Tibial nerve (tissue), 4 donors: Measurements from ENCODE around the gene SLC48A1.

Experiments used
- EP300 ChIP-seq, 2 donors: sonication (generic); formaldehyde crosslinking; IDR thresholded peaks; one replicate each; pipeline ENCODE4 v1.6.1; 2017; ENCODE audit warnings: antibody characterized with exemption in 2 of 2, mild to moderate bottlenecking in 1 of 2
- TF ChIP-seq, protein P1 (sequence below), 5 experiments: fragments of 200-600 bp in 3 of 5; fragments of 450-650 bp in 2 of 5; sonication (generic) in 3 of 5; IDR thresholded peaks; one replicate each; pipeline ENCODE4 v1.5.1; 2016 to 2019; ENCODE audit warnings: antibody characterized with exemption in 5 of 5, mild to moderate bottlenecking in 3 of 5, moderate library complexity in 2 of 5

DNA sequence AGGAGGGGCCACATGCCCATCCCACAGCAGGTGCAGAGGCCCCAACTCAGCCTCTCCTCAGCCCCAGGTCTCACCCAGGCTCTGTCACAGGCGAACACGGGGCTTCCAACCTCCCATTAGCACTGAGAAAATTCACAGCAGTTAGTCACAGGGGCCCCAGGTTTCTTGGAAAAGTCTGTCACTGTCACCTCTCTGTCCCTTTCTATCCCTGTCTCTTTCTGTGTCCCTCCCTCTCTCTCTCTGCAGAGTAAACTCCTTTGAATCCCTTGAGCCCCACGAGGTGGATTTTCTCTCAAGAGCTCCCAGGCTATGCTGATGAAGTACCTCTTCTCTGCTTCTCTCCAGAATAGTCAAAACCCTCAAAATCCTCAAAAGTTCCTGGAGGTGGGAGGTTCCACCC is 33.7 kb upstream of the SLC48A1 start:
- TF ChIP-seq EP300 (IDR thresholded peaks at IDR 0.05) = no peak
- TF ChIP-seq, protein P1, sequence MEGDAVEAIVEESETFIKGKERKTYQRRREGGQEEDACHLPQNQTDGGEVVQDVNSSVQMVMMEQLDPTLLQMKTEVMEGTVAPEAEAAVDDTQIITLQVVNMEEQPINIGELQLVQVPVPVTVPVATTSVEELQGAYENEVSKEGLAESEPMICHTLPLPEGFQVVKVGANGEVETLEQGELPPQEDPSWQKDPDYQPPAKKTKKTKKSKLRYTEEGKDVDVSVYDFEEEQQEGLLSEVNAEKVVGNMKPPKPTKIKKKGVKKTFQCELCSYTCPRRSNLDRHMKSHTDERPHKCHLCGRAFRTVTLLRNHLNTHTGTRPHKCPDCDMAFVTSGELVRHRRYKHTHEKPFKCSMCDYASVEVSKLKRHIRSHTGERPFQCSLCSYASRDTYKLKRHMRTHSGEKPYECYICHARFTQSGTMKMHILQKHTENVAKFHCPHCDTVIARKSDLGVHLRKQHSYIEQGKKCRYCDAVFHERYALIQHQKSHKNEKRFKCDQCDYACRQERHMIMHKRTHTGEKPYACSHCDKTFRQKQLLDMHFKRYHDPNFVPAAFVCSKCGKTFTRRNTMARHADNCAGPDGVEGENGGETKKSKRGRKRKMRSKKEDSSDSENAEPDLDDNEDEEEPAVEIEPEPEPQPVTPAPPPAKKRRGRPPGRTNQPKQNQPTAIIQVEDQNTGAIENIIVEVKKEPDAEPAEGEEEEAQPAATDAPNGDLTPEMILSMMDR (IDR thresholded peaks at IDR 0.05) = no peak
